Kidney capillary endothelial cell (primary cell): ENCODE results near the gene CHD2.
"Not testable (repeated sequence)": the region's sequence is repeated elsewhere in the genome, so short reads cannot be mapped to it uniquely, and the experiment has no call there.

Source experiments
- DNase-seq: peaks from one replicate; pipeline ENCODE4 v3.0.0-alpha.2; 2018; ENCODE audit warnings: low spot score

Gene CHD2

GRCh38 chr15:93035953-93036810 is 136.1 kb downstream of the CHD2 start:
- DNase-seq, result peak; percentile 31

GRCh38 chr15:93036951-93037819 is 137.1 kb downstream of the CHD2 start:
- DNase-seq, result no peak

DNA sequence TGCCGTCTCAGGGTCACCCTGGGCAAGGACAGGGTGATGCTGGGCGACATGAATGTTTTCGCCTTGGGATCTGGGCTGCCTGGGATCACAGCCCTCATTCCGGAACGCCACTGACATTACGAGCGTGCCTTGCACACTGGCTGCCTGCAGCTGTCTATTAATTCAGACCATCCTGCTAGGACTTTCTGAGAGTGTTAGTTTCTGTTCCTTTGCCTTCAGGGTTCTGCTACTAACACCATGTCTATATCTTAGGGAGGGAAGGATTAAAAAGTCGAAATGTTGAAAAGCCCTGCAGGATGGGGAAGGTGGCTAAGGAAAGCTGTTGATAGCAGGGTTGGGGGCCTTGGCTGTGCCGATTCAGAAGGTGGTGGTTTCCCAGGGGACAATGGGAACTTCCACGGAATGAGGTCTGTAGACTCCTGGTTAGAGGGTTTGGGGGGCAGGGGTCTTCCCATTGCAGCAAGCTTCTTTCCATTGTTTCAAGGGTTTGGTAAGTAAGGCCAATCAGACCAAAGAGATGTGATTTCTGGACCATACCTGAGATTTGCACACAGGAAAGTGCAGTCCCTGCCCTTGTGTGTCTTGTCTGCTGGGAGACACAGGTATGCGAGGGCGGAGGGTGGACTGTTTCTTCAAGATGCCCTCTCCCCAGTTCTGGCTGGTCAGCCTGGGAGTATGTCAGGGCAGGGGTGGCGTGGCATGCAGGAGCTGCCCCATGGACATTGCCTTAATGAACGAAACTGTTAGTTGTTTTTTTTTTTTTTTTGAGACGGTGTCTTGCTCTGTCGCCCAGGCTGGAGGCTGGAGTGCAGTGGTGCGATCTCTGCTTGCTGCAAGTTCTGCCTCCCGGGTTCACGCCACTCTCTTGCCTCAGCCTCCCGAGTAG is 137.9 kb downstream of the CHD2 start:
- no peak for DNase-seq

DNA sequence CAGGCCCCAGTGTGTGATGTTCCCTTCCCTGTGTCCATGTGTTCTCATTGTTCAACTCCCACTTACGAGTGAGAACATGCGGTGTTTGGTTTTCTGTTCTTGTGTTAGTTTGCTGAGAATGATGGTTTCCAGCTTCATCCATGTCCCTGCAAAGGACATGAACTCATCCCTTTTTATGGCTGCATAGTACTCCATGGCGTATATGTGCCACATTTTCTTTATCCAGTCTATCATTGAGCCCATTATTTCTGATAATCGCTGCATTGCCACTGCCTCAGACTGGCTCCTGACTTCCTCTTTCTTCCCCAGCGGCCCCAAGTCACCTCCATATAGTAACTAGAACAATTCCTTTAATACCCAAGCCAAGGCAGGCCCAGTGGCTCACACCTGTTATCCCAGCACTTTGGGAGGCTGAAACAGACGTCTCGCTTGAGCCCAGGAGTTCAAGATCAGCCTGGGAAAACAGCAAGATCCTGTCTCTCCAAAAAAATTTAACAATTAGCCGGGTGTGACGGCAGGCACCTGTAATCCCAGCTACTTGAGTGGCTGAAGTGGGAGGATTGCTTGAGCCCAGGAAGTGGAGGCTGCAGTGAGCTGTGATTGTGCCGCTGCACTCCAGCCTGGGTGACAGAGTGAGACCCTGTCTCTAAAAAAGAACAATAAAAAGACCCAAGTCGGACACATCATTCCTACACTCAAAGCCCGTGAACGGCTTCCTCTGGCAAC is 139.6 kb downstream of the CHD2 start:
- DNase-seq, result not testable (repeated sequence)

- DNase-seq, result no peak
Measured at GRCh38 chr15:93040288-93041158, 140.4 kb downstream of the CHD2 start.

- DNase-seq, result no peak
Measured at GRCh38 chr15:93041159-93041547, 141.0 kb downstream of the CHD2 start.

DNA sequence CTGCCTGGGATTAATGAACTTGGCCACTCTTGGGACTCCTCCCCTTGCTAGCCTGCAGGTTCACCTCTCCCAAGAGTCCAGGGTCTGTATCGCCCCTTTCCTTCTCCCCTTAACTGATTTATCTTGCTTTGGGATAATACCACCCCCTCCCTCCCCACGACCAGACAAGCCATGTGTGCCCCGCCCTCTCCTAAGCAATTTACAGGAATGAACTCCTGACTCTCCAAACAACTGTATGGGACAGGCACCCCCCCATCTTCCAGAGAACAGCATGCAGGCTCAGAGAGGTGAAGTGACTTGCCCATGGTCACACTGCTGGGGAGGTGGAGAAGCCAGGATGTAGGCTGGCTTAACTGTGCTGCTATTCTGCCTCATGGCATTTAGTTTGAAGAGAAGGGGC is 142.1 kb downstream of the CHD2 start:
- DNase-seq, result no peak

DNA sequence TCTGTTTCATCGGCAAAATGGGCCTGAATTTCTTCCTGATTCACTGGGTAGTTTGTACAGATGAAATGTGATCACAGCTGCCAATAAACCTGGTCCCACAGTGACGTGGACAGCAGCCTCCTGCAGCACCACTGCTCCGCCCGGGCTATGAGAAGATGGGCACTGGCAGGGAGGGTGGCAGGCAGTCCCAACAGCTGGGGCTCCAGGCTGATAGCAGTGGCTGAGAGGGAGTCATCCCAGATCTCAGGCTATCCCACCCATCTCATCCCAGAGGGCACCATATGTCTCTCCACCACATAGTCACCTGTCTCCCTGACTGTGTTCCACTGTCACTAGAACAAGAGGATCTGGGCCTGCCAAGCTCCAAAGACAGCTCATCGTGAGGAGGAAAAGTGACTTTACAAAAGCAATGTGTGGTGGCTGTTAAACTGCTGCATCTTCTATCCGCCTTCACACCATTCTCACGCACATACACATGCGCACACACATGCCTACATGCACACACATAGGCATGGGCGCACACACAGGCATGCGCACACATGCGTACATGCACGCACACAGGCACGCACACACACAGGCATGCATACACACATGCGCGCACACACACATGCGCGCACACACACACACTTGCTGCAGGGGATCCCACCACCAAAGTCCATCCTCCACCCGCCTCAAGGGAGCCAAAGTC is 142.7 kb downstream of the CHD2 start:
- DNase-seq, result no peak

DNA sequence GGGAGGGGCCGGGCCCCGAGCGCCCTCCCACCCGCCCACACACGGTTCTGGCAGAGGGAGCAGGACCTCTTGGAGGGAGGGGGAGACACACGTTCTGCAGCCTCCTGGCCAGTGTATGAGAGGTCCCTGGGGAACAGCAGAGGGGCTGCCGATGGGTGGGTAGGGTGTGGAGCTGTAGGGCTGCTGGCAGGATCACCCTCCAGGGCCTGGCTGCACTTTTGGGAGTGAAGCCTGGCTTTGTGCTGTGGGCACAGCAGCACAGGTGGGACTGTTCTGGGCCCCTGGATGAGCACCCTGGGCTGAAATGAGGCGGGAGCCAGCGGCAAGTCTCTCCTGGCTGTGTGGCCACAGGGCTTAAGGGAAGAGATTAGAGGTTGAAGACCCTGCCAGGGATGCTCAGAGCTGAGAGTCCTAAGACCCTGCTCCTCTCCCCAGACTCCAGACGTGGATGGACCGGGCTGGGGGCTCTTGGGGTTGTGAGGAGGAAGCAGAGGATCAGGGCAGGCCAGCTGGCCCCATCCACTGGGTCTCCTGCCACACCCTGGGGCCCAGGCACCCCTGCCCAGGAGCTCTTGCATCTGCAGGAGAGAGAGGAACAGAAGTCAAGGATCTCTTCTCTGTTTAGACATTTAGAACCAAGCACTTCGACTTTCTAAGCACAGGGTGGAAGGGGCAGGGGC is 143.6 kb downstream of the CHD2 start:
- DNase-seq, result no peak

- DNase-seq, result no peak
Measured at GRCh38 chr15:93044301-93045190, 144.4 kb downstream of the CHD2 start.

- DNase-seq, result no peak
Measured at GRCh38 chr15:93045191-93045785, 145.2 kb downstream of the CHD2 start.

- DNase-seq, result no peak
Measured at GRCh38 chr15:93046120-93046519, 146.0 kb downstream of the CHD2 start.

GRCh38 chr15:93046721-93047120 is 146.6 kb downstream of the CHD2 start:
- no peak for DNase-seq

GRCh38 chr15:93047621-93048425 is 147.7 kb downstream of the CHD2 start:
- DNase-seq, result no peak

DNA sequence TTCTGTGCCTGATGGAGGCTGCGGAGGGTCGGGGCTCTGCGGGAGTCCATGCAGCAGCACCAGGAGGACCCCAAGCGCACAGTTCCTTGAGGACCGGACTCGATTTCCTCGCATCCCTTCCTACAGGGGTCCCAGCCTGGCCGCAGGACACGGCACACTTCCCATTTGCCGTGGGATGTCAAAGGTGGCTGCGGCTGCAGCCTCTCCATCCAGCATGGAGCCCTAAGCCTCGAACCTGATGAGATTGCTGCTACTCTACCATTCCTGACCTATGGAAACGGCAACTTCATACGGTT is 148.2 kb downstream of the CHD2 start:
- no peak for DNase-seq

DNA sequence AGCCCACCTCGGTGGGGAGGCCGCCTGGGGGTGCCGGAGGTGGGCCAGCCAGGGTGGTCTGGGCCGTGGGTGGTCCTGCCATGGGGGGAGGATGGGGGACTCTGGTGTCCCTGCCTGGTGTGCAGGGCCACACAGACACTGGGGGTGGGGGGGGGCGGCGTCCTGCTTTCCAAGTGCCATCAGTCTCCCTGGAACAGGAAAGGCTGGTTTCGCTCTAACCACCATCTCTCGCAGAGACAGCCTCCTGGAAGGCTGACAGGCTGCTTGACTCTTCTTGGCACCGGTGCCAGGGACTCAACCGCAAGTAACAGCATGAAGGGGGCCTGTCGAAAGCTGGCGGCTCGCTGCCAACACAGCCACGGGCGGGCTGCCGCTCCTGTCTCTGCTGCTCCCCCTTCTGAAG is 148.6 kb downstream of the CHD2 start:
- no peak for DNase-seq

DNA sequence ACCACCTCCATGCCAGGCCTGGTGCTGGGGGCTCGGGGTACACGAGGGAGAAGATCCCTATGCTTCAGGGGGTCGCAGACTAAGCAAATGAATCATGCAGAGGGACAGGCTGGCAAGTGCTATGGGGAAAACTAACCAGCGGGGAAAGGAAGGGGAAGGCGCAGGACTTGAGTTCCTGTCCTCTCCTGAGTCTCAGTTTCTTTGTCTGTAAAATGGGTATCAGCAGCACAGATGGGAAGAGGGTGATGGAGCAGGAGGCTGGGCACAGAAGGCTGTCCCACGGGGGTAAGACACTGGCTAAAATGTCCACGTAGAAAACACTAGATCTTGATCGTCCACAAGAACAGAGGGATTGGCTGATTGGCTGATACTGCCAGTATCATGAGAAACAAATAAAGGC is 149.1 kb downstream of the CHD2 start:
- no peak for DNase-seq
